AG08396 (cell line): Measurements from ENCODE around the gene CELSR2.

ENCODE experiments used
- DNase-seq: peaks from one replicate; pipeline ENCODE4 v3.0.0; 2012; ENCODE audit warnings: low spot score, mixed read lengths

The CELSR2 gene

GRCh38 chr1:109306832-109307273 lies 57.5 kb downstream of the CELSR2 start, which contains the start of gene MYBPHL:
Gene MYBPHL (minus strand): TSS chr1:109307011. CDS start chr1:109306991, 20 bp downstream.
- no peak for DNase-seq

GRCh38 chr1:109307274-109308021 lies 58.1 kb downstream of the CELSR2 start:
- peak; percentile 18 for DNase-seq

GRCh38 chr1:109309347-109309746 lies 60.0 kb downstream of the CELSR2 start:
- DNase-seq: no peak

GRCh38 chr1:109312246-109312645 lies 62.9 kb downstream of the CELSR2 start:
- no peak for DNase-seq

- DNase-seq: no peak
These were observed 63.8 kb downstream of the CELSR2 start for GRCh38 chr1:109312978-109313775.

- no peak for DNase-seq
These were observed 65.5 kb downstream of the CELSR2 start for GRCh38 chr1:109314795-109315194.

GRCh38 chr1:109315288-109315687 lies 65.9 kb downstream of the CELSR2 start:
- DNase-seq: no peak

- DNase-seq: no peak
These were observed 67.2 kb downstream of the CELSR2 start for GRCh38 chr1:109316506-109316905.

- DNase-seq: no peak
These were observed 69.8 kb downstream of the CELSR2 start for GRCh38 chr1:109319114-109319513.

- no peak for DNase-seq
These were observed 73.6 kb downstream of the CELSR2 start for GRCh38 chr1:109322974-109323373.
